ENCODE data around the gene FAM163B. TPM values are rescaled to one million over a fixed set of nuclear protein-coding genes. Genes with fewer than 3 reads are reported as not detected.

The FAM163B gene
- polyA plus RNA-seq, 1 donor (not counting 4 experiments of a cell fraction or from before 2014, with no cell fraction given): not detected

DNA sequence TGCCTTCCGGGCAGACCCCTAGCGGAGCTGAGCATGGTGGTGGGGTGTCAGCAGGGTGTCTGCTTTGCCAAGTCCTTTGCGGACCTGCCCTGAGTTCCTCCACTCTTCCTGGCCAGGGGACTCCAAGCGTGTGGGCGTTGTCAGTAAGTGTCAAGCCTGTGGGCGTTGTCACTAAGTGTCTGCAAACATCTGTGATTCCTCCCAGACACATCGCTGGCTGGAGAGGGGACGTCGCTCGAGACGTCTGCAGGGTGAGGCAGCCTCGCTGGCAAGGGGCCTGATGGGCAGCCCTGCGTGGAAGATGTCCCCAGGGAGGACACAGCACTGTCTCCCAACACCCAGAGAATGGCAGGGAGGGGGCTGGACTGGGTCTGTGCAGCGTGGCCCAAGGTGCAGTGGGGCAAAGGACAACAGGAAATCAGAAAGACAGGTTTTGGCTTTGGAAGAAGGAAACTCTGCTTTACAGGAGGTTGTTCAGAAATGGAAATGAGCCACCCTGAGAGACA, 45.8 kb downstream of the FAM163B start:
- Histone ChIP-seq H3K9me3 (ENCODE audit: control insufficient read depth, low read depth, low read length) (no peaks in the 10 kb centered on the region), H3K36me3 (ENCODE audit: control insufficient read depth in 2 of 2, extremely low read depth in 1 of 2, insufficient read depth in 2 of 2, low read length in 2 of 2) (no peaks in the 10 kb centered on the region), H3K4me2 (ENCODE audit: control insufficient read depth, extremely low read depth, insufficient read depth, low read depth, low read length) (no peak overlapping the region), H3K27ac (ENCODE audit: control insufficient read depth, insufficient read depth, low read length) (no peak overlapping the region), H3K4me3 (ENCODE audit: control insufficient read depth in 2 of 3, extremely low read depth in 1 of 3, insufficient read depth in 2 of 3, low read depth in 1 of 3, low read length in 3 of 3) (no peak overlapping the region), H3K4me1 (ENCODE audit: control insufficient read depth, extremely low read depth, insufficient read depth, low read length) (peaks cover 4% of the 10 kb centered on the region), H2AFZ (ENCODE audit: control insufficient read depth, low read length) (no peak overlapping the region), H3K9ac (ENCODE audit: control insufficient read depth, extremely low read depth, insufficient read depth, low read length) (no peak overlapping the region), H4K20me1 (ENCODE audit: control insufficient read depth, extremely low read depth, insufficient read depth, low read length) (no peaks in the 10 kb centered on the region), H3K79me2 (ENCODE audit: control insufficient read depth, insufficient read depth, low read length) (no peaks in the 10 kb centered on the region), H3K9me1 (ENCODE audit: control insufficient read depth, extremely low read depth, insufficient read depth, low read length) (no peaks in the 10 kb centered on the region), H3K27me3 (ENCODE audit: control insufficient read depth, extremely low read depth, insufficient read depth, low read length) (peaks cover 20% of the 10 kb centered on the region)
- FAIRE-seq (no peak), DNase-seq (ENCODE audit: low read depth, low spot score) (no peak)
- dilution Hi-C loops (cut with MboI; ENCODE audit: extremely low pct_ligation_motif_present, low sequenced_read_pairs): no loop called here
- TF ChIP-seq, protein P1, sequence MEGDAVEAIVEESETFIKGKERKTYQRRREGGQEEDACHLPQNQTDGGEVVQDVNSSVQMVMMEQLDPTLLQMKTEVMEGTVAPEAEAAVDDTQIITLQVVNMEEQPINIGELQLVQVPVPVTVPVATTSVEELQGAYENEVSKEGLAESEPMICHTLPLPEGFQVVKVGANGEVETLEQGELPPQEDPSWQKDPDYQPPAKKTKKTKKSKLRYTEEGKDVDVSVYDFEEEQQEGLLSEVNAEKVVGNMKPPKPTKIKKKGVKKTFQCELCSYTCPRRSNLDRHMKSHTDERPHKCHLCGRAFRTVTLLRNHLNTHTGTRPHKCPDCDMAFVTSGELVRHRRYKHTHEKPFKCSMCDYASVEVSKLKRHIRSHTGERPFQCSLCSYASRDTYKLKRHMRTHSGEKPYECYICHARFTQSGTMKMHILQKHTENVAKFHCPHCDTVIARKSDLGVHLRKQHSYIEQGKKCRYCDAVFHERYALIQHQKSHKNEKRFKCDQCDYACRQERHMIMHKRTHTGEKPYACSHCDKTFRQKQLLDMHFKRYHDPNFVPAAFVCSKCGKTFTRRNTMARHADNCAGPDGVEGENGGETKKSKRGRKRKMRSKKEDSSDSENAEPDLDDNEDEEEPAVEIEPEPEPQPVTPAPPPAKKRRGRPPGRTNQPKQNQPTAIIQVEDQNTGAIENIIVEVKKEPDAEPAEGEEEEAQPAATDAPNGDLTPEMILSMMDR (optimal IDR thresholded peaks at IDR 0.05 in 1 of 3, IDR thresholded peaks at IDR 0.05 in 1 of 3, conservative IDR thresholded peaks at IDR 0.05 in 1 of 3; ENCODE audit: extremely low read depth in 1 of 3, insufficient read depth in 2 of 3, low read length in 3 of 3): no peak
- no peak for TF ChIP-seq EZH2 (IDR thresholded peaks at IDR 0.05; ENCODE audit: low read length)

DNA sequence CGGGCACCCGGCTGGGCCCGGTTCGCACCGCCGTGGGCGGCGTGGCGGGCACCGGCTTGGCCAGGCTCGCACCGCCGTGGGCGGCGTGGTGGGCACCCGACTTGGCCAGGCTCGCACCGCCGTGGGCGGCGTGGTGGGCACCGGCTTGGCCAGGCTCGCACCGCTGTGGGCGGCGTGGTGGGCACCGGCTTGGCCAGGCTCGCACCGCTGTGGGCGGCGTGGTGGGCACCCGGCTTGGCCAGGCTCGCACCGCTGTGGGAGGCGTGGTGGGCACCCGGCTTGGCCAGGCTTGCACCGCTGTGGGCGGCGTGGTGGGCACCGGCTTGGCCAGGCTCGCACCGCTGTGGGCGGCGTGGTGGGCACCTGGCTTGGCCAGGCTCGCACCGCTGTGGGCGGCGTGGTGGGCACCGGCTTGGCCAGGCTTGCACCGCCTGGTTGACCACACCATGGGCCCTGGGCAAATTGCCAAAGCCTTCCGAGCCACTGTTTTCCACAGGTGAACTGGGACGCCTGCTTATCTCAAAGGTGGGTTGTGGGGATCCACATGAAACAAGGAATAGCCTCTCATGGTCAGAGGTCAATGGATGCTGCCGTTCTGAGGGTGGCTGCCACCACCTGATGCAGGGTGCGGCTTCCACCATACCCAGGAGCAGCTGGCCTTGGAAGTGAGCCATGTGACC, 46.4 kb downstream of the FAM163B start:
- Histone ChIP-seq H3K79me2 (ENCODE audit: control insufficient read depth, insufficient read depth, low read length) (no peaks in the 10 kb centered on the region), H2AFZ (ENCODE audit: control insufficient read depth, low read length) (no peak overlapping the region), H3K4me2 (ENCODE audit: control insufficient read depth, extremely low read depth, insufficient read depth, low read depth, low read length) (no peak overlapping the region), H3K27me3 (ENCODE audit: control insufficient read depth, extremely low read depth, insufficient read depth, low read length) (peaks cover 24% of the 10 kb centered on the region), H3K9me1 (ENCODE audit: control insufficient read depth, extremely low read depth, insufficient read depth, low read length) (no peaks in the 10 kb centered on the region), H3K9me3 (ENCODE audit: control insufficient read depth, low read depth, low read length) (no peaks in the 10 kb centered on the region), H3K4me1 (ENCODE audit: control insufficient read depth, extremely low read depth, insufficient read depth, low read length) (peaks cover 4% of the 10 kb centered on the region), H3K9ac (ENCODE audit: control insufficient read depth, extremely low read depth, insufficient read depth, low read length) (no peak overlapping the region), H3K27ac (ENCODE audit: control insufficient read depth, insufficient read depth, low read length) (no peak overlapping the region), H3K4me3 (ENCODE audit: control insufficient read depth in 2 of 3, extremely low read depth in 1 of 3, insufficient read depth in 2 of 3, low read depth in 1 of 3, low read length in 3 of 3) (no peak overlapping the region), H4K20me1 (ENCODE audit: control insufficient read depth, extremely low read depth, insufficient read depth, low read length) (no peaks in the 10 kb centered on the region), H3K36me3 (ENCODE audit: control insufficient read depth in 2 of 2, extremely low read depth in 1 of 2, insufficient read depth in 2 of 2, low read length in 2 of 2) (no peaks in the 10 kb centered on the region)
- dilution Hi-C loops (cut with MboI; ENCODE audit: extremely low pct_ligation_motif_present, low sequenced_read_pairs): no loop called here
- DNase-seq (ENCODE audit: low read depth, low spot score): no peak
- TF ChIP-seq, protein P1 (optimal IDR thresholded peaks at IDR 0.05 in 1 of 3, IDR thresholded peaks at IDR 0.05 in 1 of 3, conservative IDR thresholded peaks at IDR 0.05 in 1 of 3; ENCODE audit: extremely low read depth in 1 of 3, insufficient read depth in 2 of 3, low read length in 3 of 3): no peak
- no peak for TF ChIP-seq EZH2 (IDR thresholded peaks at IDR 0.05; ENCODE audit: low read length)
- no peak for FAIRE-seq

Data from keratinocyte (primary cell).